ENCODE results near the gene ATF7.
"Not testable (repeated sequence)": the region's sequence is repeated elsewhere in the genome, so short reads cannot be mapped to it uniquely, and the experiment has no call there.

ATF7 gene

DNA sequence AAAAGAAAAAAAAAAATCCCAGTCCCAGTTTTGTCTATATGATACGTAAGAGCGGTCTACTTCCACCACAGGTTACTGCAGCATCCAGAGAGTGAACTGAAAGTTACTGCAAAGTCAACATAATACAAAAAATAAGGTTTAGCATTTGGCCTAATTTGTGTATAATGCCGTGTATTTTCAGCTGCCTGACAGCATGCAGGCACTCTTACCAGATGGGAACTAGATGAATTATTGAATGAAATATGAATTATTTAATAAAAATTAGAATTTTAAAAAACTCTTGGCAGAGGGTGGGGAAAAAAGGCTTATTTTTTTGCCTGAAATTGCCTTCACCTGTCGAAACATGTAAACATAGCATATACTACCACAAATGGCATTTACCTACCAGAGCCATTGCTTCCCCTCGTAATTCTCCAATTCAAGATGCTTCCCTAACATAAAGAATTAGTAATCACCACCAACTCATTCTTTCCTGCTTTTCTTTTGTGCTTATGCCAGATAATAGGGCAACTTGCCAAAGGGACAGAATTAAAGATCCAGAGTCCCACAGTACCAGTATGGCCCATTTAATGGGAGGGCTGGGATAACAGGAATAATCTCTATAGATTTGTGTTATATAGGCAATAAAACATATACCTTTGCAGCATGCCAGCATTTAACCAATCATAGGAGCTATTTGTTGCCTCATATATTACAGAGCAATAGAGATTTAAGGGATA is 31.1 kb downstream of the ATF7 start:
- no peak for DNase-seq (ENCODE audit: low spot score)

DNA sequence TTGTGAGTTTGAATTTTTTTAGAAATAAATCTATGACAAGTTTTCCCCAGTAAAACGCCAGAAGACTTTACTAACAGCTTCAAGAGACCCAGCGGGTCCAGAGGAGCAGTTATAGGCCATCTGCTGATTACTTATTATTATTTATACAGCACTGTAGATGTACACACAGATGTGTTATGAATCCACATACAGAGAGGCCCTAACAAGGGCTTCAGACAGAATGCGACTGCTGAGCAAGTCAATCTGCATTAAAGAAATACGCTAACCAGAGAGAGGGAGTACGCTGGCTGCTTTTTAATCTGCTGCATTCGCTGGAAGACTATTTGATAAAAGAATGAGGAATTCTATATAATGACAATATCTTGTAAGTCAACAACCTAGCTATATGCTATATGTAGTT is 32.5 kb downstream of the ATF7 start:
- no peak for DNase-seq (ENCODE audit: low spot score)

- DNase-seq (ENCODE audit: low spot score) = no peak
These were observed 33.2 kb downstream of the ATF7 start for GRCh38 chr12:53593031-53593430.

DNA sequence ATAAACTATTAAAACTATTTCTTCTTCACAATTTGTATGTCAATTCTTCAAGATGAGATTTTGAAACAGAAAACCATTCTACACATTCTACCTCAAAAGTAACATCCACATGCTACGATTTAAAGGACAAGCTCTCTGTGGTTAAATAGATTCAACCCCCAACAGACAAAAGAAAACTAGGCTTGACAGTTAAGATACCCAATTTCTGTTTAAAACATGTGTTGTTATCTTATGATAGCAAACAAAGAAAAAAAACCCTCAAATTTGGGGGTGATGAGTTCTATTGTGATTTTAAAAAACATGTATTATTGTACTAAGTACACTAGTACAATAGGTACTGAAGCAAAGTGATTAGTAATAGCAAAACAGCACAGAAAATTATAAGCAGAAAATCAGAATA is 33.8 kb downstream of the ATF7 start:
- no peak for DNase-seq (ENCODE audit: low spot score)

DNA sequence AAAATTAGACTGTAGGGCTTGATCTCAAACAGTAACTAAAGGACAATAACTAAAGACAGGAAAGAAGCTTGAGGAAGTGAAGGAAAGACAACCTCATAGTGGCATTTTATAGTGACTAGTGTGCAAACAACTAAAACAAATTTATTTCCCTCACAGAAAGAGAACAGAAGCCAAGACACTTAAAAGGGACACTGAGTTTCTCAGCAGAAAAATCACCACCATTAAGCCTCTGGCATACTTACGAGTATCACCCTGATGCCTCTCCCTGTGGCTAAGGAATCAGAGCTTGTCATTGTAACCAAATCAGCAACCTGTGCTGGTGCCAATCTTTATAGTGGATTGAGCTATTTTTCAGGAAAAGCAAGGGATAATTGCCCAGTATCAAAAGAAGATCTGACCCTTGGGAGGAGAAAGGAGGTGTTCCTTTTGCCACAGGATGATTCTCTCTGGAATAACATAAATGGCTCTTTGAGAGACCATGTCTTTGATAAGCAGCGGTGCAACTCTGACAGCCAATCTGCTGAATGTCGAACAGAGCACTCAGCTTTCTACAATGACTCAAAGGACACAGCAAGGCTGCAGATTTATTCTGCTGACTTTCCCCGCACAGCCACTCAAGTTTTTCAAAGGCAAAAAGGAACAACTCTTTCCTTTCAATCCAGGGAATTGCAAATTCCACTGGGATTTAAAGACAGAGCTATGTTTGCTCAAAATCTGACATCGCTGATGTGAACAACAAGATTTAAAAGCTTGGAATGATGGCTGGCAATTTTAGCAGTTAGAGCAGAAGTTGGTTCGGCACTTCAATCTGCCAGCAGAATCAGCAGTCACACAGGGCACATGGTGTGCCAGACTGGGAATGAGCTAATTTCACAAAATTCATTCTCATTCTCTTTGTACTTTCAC is 34.6 kb downstream of the ATF7 start:
- DNase-seq (ENCODE audit: low spot score) = no peak

- DNase-seq (ENCODE audit: low spot score) = no peak
These were observed 35.5 kb downstream of the ATF7 start for GRCh38 chr12:53590652-53591051.

- DNase-seq (ENCODE audit: low spot score) = no peak
These were observed 36.3 kb downstream of the ATF7 start for GRCh38 chr12:53589915-53590314.

- DNase-seq (ENCODE audit: low spot score) = no peak
These were observed 36.8 kb downstream of the ATF7 start for GRCh38 chr12:53589423-53589822.

- DNase-seq (ENCODE audit: low spot score) = no peak
These were observed 38.1 kb downstream of the ATF7 start for GRCh38 chr12:53588123-53588522.

DNA sequence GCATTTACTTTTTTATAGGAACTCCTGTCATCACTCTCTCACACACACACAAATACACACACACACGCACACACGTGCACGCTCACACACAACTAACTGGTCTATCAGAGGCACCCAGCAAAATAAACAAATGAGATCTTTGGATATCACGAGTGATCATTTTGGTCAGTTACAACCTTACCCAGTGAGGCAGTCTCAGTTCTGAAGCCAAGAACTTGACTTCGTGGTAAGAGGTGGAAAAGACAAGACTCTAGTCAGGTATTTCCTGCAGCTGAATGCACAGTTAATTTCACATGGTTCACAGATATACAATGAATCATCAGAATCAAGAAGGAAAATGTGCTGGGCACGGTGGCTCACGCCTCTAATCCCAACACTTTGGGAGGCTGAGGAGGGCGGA is 39.4 kb downstream of the ATF7 start:
- DNase-seq (ENCODE audit: low spot score) = no peak

GRCh38 chr12:53585448-53586125 is 40.6 kb downstream of the ATF7 start:
- no peak for DNase-seq (ENCODE audit: low spot score)

DNA sequence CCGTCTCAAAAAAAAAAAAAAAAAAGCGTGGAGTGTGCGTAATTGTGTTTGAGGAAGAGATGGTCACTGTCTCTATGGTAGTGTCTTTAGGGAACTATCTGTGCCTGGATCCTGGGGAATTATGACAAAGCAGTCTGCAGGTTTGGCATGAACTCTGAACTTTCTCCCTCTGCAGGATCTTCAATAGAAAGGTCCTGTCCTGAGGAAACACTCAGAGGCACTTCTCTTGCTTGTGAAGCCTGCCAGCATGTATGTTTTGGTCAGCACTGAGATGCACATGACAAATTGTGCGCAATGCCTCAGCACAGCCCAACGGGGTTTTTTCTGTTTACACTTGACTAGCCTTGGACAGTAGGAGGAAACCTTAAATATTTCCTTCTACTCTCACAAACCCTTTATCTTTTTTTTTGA is 46.6 kb downstream of the ATF7 start:
- no peak for DNase-seq (ENCODE audit: low spot score)

DNA sequence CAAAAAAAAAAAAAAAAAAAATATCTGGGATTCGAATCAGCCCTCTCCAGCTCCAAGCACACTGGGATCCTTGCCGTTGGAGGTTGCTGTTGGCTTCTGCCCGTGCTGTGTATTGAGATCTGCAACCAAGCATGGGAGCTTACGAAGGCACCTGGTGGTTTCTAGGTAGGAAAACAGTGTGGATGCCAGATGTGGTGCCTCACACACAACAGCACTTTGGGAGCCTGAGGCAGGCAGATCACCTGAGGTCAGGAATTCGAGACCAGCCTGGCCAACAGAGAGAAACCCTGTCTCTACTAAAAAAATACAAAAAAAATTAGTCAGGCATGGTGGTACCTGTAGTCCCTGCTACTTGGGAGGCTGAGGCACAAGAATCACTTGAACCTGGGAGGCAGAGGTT is 47.4 kb downstream of the ATF7 start:
- no peak for DNase-seq (ENCODE audit: low spot score)

GRCh38 chr12:53577941-53578352 is 48.2 kb downstream of the ATF7 start:
- DNase-seq (ENCODE audit: low spot score) = no peak

DNA sequence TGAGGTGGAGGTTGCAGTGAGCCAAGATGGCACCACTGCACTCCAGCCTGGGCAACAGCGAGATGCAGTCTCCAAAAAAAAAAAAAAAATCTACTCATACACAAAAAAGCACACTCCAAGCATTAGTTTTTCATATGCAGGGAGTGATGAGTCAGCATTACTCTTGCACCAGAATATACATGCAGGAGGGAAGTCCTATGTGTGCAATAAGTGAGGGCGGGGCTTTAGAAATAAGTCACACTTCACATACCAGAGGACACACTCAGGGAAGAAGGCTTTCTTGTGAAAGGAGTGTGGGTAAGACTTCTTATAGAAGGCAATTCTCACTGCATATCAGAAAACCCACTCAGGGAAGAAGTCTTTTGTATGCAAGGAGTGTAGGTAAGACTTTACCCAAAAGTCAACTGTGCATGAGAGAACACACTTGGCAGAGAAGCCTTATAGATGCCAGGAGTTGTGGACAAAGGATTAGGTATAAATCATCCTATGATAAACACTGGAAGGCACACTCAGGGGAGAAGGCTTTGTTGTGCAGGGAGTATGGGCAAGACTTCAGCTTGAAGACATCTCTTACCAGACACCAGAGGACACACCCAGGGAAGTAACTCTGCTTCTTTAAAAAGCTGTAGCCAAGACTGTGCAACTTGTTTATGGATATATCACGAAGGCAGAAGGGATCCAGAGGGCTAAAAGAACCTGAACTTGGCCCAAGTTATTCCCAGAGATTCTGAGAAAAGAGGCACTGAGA is 50.5 kb downstream of the ATF7 start:
- DNase-seq (ENCODE audit: low spot score) = no peak

DNA sequence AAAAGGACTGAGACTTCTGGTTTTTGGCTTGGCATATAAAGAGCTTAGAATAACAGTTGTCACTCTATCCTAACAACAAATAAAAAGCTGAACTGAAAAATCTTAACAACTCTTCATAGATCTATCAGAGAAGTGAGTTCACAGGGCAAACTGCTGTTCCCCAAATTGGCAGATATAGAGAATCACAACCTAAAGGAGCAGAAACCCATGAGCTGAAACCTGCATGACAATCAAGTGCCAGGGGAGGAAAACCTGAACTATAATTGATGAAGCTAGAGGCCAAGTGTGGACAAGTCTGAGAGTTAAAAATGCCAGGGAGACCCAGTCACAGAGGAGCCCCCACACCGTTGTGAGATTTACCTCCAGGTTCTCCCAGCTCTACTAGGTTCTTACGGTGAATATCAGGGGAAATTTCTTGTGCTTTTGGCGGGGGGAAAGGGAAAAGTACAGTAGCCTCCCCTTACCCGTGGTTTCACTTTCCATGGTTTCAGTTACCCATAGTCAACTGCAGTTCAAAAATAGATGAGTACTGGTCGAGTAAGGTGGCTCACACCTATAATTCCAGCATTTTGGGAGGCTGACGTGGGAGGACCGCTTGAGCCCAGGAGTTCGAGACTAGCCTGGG is 53.9 kb downstream of the ATF7 start:
- no peak for DNase-seq (ENCODE audit: low spot score)

DNA sequence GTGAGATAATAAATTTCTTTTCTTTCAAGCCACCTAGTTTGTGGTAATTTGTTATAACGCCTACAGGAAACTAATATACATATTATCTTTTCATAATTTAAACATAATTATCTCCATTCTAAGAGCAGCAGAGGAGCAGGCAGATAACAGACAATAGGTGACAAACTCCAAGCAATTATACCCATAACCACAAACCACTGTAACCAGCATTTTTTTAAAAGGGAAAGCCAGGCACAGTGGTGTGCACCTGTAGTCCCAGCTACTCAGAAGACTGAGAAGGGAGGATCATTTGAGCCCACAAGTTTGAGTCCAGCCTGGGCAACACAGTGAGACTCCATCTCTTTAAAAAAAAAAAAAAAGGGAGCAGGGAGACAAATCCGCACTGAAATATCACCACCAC is 54.9 kb downstream of the ATF7 start:
- no peak for DNase-seq (ENCODE audit: low spot score)

DNA sequence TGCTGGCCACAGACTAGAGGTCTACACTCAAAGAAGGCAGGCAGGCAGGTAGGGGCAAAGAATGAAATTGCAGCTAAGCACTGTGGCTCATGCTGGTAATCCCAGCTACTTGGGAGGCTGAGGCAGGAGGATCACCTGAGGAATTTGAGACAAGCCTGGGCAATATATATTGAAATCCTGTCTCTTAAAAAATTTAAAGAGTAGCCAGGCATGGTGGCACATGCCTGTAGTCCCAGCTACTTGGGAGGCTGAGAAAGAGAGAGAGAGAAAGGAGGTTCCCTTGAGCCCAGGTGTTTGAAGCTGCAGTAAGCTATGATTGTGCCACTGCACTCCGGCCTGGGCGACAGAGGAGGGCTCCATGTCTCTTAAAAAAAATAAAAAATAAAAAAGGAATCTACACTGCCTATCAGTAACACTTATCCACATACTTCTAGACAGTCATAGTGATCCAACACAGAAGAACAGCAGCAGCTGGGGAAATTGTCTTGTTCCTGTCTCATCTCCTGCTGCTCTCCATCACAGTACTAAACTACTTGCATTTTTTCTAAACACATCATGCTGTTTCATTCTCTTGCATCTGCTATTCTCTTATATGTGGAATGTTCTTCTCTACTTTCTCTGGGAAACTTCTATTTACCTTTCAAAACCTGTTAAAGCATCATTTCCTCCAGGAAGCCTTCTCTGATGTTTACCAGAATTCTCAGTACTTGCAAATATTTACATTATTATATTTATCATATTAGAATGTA is 57.2 kb downstream of the ATF7 start:
- no peak for DNase-seq (ENCODE audit: low spot score)

DNA sequence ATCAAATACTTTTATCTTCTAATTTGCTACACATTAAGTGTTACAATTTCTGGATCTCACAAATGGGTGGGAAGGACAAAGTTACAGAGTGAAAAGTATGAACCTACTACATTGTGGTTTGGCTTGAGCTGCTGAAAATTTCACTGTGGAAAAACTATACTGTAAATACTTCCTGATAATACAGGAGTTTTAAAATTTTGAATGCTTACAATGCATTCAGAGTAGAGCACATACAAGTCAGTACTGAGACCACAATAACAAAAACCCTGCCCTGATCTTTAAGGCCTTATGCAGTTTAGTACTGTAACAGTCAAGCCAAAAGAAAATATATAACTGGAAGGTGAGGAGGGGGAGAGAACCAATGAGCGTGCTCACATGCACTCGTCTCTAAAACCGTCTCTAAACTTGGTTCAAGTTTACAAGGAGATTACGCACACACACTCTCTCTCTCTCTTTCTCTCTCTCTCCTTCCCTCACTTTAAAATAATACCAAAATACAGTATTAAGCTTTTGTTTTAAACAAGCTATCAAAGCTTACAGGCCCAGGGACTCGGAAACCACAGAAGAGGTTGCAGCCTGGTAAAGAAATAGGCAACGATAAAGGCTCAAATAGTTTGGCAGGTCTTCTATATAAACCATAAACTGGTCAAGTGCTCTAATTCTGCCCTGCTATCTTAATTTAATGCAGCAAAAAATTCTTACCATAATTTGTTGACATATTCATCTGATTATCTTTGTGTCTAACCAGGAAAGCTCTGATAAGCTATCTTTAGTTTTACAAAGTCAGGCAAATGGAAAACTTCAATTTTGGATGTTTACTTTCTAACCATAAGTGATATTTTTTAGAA is 58.0 kb downstream of the ATF7 start:
- DNase-seq (ENCODE audit: low spot score) = no peak

- not testable (repeated sequence) for DNase-seq (ENCODE audit: low spot score)
These were observed 60.8 kb downstream of the ATF7 start for GRCh38 chr12:53565376-53565775.

Data from CD4-positive, alpha-beta T cell treated with Interleukin-2 at 100 ng/mL for 4 hours (primary cell).